Hepatocyte (in vitro differentiated cells): ENCODE data around the gene ZNF185. TPM values are rescaled to one million over a fixed set of nuclear protein-coding genes. Genes with fewer than 3 reads are reported as not detected.
A peak's percentile ranks its signal among the peaks of the same experiment; 100 is the strongest.

ENCODE experiments used
- DNase-seq: peaks from one replicate; pipeline ENCODE4 v3.0.0-alpha.2; 2016; ENCODE audit warnings: low spot score
- H2AFZ ChIP-seq: fragments of 200-600 bp; sonication (generic); 2 replicates; pipeline ENCODE4 v1.6.0; 2016; ENCODE audit warnings: antibody characterized with exemption, mild to moderate bottlenecking
- H3K27ac ChIP-seq: fragments of 200-600 bp; sonication (generic); 2 replicates; pipeline ENCODE4 v1.5.1; 2016; ENCODE audit warnings: mild to moderate bottlenecking
- H3K27me3 ChIP-seq: fragments of 200-600 bp; sonication (generic); 2 replicates; pipeline ENCODE4 v1.6.1; 2016
- H3K36me3 ChIP-seq: fragments of 200-600 bp; sonication (generic); replicated peaks from 2 replicates; pipeline ENCODE4 v1.5.1; 2016; ENCODE audit warnings: low read depth; ENCODE audit not compliant: insufficient read depth
- H3K4me1 ChIP-seq: fragments of 200-600 bp; sonication (generic); 2 replicates; pipeline ENCODE4 v1.5.1; 2016; ENCODE audit warnings: mild to moderate bottlenecking, moderate library complexity; ENCODE audit not compliant: insufficient read depth
- H3K4me2 ChIP-seq: fragments of 200-600 bp; sonication (generic); 2 replicates; pipeline ENCODE4 v1.6.0; 2016
- H3K4me3 ChIP-seq: fragments of 200-600 bp; sonication (generic); 2 replicates; pipeline ENCODE4 v1.5.1; 2016; ENCODE audit warnings: mild to moderate bottlenecking
- H3K79me2 ChIP-seq: fragments of 200-600 bp; sonication (generic); 2 replicates; pipeline ENCODE4 v1.6.0; 2017; ENCODE audit warnings: mild to moderate bottlenecking
- H3K9me2 ChIP-seq: fragments of 200-600 bp; sonication (generic); replicated peaks from 2 replicates; pipeline ENCODE4 v1.6.0; 2017; ENCODE audit warnings: mild to moderate bottlenecking; ENCODE audit not compliant: insufficient read depth
- H3K9me3 ChIP-seq: fragments of 200-600 bp; sonication (generic); 2 replicates; pipeline ENCODE4 v1.5.1; 2016; ENCODE audit warnings: low read depth, mild to moderate bottlenecking
- H4K20me1 ChIP-seq: fragments of 200-600 bp; sonication (generic); 2 replicates; pipeline ENCODE4 v1.6.0; 2016; ENCODE audit warnings: mild to moderate bottlenecking; ENCODE audit not compliant: insufficient read depth, poor library complexity, severe bottlenecking
- EZH2 ChIP-seq: fragments of 200-600 bp; sonication (generic); IDR thresholded peaks from 2 replicates; pipeline ENCODE4 v1.6.1; 2016; ENCODE audit warnings: antibody characterized with exemption, mild to moderate bottlenecking, borderline replicate concordance
- EZH2phosphoT487 ChIP-seq: fragments of 200-600 bp; sonication (generic); IDR thresholded peaks from one replicate; pipeline ENCODE4 v1.6.1; 2018; ENCODE audit warnings: antibody characterized with exemption, mild to moderate bottlenecking, low read depth, moderate library complexity; ENCODE audit not compliant: unreplicated experiment, severe bottlenecking
- WGBS: methylation state at CpG from one replicate; pipeline ENCODE4 v1.1.6; 2016; ENCODE audit warnings: low lambda C conversion rate; ENCODE audit errors: missing lambda C conversion rate; 5-methylcytosine and 5-hydroxymethylcytosine counted together
- polyA plus RNA-seq: library from polyadenylated mRNA; unstranded; fragments of >200 nt; fragmentation: Nextera tagmentation; extraction: Ambion mirVana; gene quantifications from 2 replicates; pipeline ENCODE4 v1.2.1, GENCODE V29; 2016
- total RNA-seq: library from RNA; depleted of rRNA; stranded (reverse); fragments of >200 nt; gene quantifications from 2 replicates; pipeline ENCODE4 v1.2.3, GENCODE V29; 2014
- TF ChIP-seq, protein P1 (sequence below): fragments of 200-600 bp; sonication (generic); IDR thresholded peaks from 2 replicates; pipeline ENCODE4 v1.5.1; 2016; ENCODE audit warnings: antibody characterized with exemption, mild to moderate bottlenecking; ENCODE audit not compliant: poor library complexity

The ZNF185 gene
- total and polyA plus RNA-seq, 2 experiments from 2014 or later: 10.8 to 18.1 TPM

DNA sequence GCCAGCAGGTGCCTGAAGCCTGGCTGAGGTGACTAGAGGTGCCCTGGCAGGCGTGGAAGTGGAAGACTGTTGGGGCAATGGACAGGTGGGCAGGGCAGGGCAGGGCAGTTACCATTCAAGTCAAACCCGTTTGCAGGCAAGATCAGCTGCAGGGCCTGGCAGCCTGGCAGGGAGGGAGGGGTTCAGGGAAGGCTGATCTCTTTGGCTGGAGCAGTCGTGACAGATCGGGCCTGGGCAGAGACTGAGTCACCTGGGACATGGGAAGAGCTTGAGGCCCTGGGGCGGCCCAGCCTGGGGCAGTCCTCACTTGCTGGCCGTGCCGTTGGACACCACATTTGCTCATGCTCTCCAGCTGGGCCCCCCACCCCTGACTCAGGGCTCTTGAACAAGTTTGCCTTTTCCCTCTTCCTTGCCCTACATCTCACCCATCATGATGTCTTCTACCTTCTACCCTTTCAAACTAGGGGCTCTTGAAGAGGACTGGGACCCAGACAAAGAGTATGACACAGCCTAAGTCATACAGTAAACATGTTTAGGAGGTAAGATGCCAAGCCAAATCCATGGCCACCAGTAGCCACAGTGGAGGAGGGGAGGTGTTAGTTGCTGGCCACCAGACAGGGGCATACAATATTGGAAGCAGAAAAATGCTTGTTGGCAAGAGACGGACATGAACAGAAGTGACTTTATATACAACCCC is 2.0 kb upstream of the ZNF185 start:
- Histone ChIP-seq H3K27ac (no peak overlapping the region), H3K4me1 (no peaks in the 10 kb centered on the region), H3K79me2 (no peaks in the 10 kb centered on the region), H3K9me2 (no peaks in the 10 kb centered on the region), H2AFZ (no peak overlapping the region), H4K20me1 (no peaks in the 10 kb centered on the region), H3K27me3 (no peaks in the 10 kb centered on the region), H3K4me3 (no peak overlapping the region), H3K9me3 (no peaks in the 10 kb centered on the region), H3K4me2 (no peak overlapping the region), H3K36me3 (no peaks in the 10 kb centered on the region)
- 78% methylated on average over 6 of the region's 8 CpGs for WGBS
- TF ChIP-seq, protein P1, sequence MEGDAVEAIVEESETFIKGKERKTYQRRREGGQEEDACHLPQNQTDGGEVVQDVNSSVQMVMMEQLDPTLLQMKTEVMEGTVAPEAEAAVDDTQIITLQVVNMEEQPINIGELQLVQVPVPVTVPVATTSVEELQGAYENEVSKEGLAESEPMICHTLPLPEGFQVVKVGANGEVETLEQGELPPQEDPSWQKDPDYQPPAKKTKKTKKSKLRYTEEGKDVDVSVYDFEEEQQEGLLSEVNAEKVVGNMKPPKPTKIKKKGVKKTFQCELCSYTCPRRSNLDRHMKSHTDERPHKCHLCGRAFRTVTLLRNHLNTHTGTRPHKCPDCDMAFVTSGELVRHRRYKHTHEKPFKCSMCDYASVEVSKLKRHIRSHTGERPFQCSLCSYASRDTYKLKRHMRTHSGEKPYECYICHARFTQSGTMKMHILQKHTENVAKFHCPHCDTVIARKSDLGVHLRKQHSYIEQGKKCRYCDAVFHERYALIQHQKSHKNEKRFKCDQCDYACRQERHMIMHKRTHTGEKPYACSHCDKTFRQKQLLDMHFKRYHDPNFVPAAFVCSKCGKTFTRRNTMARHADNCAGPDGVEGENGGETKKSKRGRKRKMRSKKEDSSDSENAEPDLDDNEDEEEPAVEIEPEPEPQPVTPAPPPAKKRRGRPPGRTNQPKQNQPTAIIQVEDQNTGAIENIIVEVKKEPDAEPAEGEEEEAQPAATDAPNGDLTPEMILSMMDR: no peak
- TF ChIP-seq EZH2phosphoT487 (no peak), EZH2 (no peak)
- DNase-seq: no peak

DNA sequence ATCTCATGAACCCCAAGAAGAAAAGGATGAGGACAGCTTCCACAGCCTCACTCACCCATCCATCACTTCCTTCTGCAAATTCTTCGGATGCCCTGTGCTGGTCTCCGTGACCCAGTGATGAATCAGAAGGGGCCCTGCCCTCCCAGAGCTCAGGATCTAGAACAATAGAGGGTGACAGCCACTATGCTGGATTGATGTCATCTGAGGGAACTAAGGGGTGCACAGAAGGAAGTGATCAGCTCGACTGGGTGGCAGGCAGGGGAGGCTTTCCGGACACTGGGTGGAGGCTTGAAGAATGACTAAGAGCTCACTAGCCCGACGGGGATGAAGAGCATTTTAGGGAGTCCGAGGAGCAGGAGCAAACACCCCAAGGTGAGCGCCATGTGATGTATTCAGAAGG is 1.4 kb upstream of the ZNF185 start:
- Histone ChIP-seq H4K20me1 (no peaks in the 10 kb centered on the region), H3K36me3 (no peaks in the 10 kb centered on the region), H3K4me1 (no peaks in the 10 kb centered on the region), H3K4me2 (no peak overlapping the region), H3K9me3 (no peaks in the 10 kb centered on the region), H2AFZ (no peak overlapping the region), H3K27ac (no peak overlapping the region), H3K9me2 (no peaks in the 10 kb centered on the region), H3K27me3 (no peaks in the 10 kb centered on the region), H3K79me2 (no peaks in the 10 kb centered on the region), H3K4me3 (no peak overlapping the region)
- WGBS: 76% methylated on average over 8 of the region's 8 CpGs
- TF ChIP-seq EZH2 (no peak), EZH2phosphoT487 (no peak)
- TF ChIP-seq, protein P1: no peak
- no peak for DNase-seq

DNA sequence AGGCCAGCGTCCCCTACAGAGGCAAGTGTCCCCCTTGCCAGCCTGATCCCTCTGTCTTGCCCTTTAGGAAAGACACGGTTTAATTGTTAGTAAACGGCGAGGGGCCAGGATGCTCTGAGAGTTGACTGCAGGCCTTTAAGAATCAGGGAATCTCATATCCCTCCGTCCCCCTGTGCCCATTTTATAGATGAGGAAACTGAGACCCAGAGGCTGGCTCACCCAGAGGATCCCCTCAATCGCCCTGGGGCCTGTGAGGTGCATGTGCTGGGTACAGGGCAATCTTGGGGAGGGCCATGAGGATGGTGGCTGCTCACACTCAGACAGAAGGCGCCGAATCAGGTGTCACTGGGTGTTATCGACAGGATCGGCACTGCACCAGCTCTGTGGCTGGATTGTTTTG is 575 bp downstream of the ZNF185 start:
- Histone ChIP-seq H3K9me3 (no peaks in the 10 kb centered on the region), H3K27ac (no peak overlapping the region), H3K79me2 (no peaks in the 10 kb centered on the region), H3K36me3 (no peaks in the 10 kb centered on the region), H3K4me3 (no peak overlapping the region), H3K4me2 (peak overlapping the region; percentile 82), H3K27me3 (no peaks in the 10 kb centered on the region), H3K4me1 (no peaks in the 10 kb centered on the region), H3K9me2 (no peaks in the 10 kb centered on the region), H2AFZ (no peak overlapping the region), H4K20me1 (no peaks in the 10 kb centered on the region)
- DNase-seq: no peak
- TF ChIP-seq EZH2phosphoT487: no peak
- TF ChIP-seq, protein P1: no peak
- TF ChIP-seq EZH2: no peak
- WGBS: 73% methylated on average over 10 of the region's 10 CpGs
